ENCODE results near the gene IFI6.

- TF ChIP-seq EGR1 (IDR thresholded peaks at IDR 0.05; ENCODE audit: low read depth in 2 of 2) (no peak), CTCF (IDR thresholded peaks at IDR 0.05; ENCODE audit: low read depth, low read length, missing input control) (no peak), JUND (IDR thresholded peaks at IDR 0.05) (no peak), TAF1 (conservative IDR thresholded peaks at IDR 0.05) (no peak), RAD21 (IDR thresholded peaks at IDR 0.05) (no peak), RXRA (IDR thresholded peaks at IDR 0.05) (no peak)
Measured at GRCh38 chr1:27635396-27636142, 36.4 kb downstream of the IFI6 start.
